ENCODE results near the gene PSMA1. TPM values are rescaled to one million over a fixed set of nuclear protein-coding genes. Genes with fewer than 3 reads are reported as not detected.

Gene PSMA1
- total RNA-seq, 3 donors from 2014 or later (not counting 1 experiment from before 2014, with no cell fraction given): 143 to 176 (median 155) TPM

GRCh38 chr11:14544611-14545010, 24.4 kb upstream of the PSMA1 start:
- H3K36me3 Mint-ChIP-seq: no peaks in the 10 kb centered on the region
- ATAC-seq: peak; percentile 18 to 55 (median 28)
- H3K27ac Mint-ChIP-seq: no peak overlapping the region
- H3K4me1 Mint-ChIP-seq: peaks cover 0 to 9% of the 10 kb centered on the region in 2 donors
- no peak for DNase-seq
- no peaks in the 10 kb centered on the region for H3K36me3 ChIP-seq (ENCODE audit: control insufficient read depth, insufficient read depth, low read length)
- no peaks in the 10 kb centered on the region for H3K9me3 Mint-ChIP-seq
- WGBS (ENCODE audit: insufficient coverage): 80% methylated on average over 1 of the region's 3 CpGs
- no peaks in the 10 kb centered on the region for H3K4me1 ChIP-seq (ENCODE audit: control insufficient read depth, insufficient read depth, low read length)
- no peaks in the 10 kb centered on the region for H3K27me3 ChIP-seq (ENCODE audit: control insufficient read depth, insufficient read depth, low read length)
- no peak overlapping the region for H3K4me3 ChIP-seq (ENCODE audit: low read length)
- H3K4me3 Mint-ChIP-seq: no peak overlapping the region
- intact Hi-C loops (cut with micrococcal nuclease): no loop called here
- no peak overlapping the region for H3K27ac ChIP-seq (ENCODE audit: low read length)
- TF ChIP-seq CTCF (IDR thresholded peaks at IDR 0.05): no peak
- no peaks in the 10 kb centered on the region for H3K9me3 ChIP-seq (ENCODE audit: control insufficient read depth, insufficient read depth, low read length)
- no peaks in the 10 kb centered on the region for H3K27me3 Mint-ChIP-seq (ENCODE audit: low read depth in 2 of 2)

GRCh38 chr11:14543260-14543659, 23.1 kb upstream of the PSMA1 start:
- TF ChIP-seq CTCF (IDR thresholded peaks at IDR 0.05): no peak
- Mint-ChIP-seq H3K9me3 (no peaks in the 10 kb centered on the region), H3K27me3 (ENCODE audit: low read depth in 2 of 2) (no peaks in the 10 kb centered on the region), H3K36me3 (no peaks in the 10 kb centered on the region), H3K4me3 (no peak overlapping the region), H3K4me1 (peaks cover 0 to 9% of the 10 kb centered on the region in 2 donors), H3K27ac (no peak overlapping the region)
- no peaks in the 10 kb centered on the region for H3K36me3 ChIP-seq (ENCODE audit: control insufficient read depth, insufficient read depth, low read length)
- DNase-seq: no peak
- H3K9me3 ChIP-seq (ENCODE audit: control insufficient read depth, insufficient read depth, low read length): no peaks in the 10 kb centered on the region
- H3K27me3 ChIP-seq (ENCODE audit: control insufficient read depth, insufficient read depth, low read length): no peaks in the 10 kb centered on the region
- H3K27ac ChIP-seq (ENCODE audit: low read length): no peak overlapping the region
- intact Hi-C loops (cut with micrococcal nuclease): no loop called here
- no peak for ATAC-seq
- H3K4me1 ChIP-seq (ENCODE audit: control insufficient read depth, insufficient read depth, low read length): no peaks in the 10 kb centered on the region
- no CpG with 5 or more reads among the region's 1 CpG for WGBS (ENCODE audit: insufficient coverage)
- H3K4me3 ChIP-seq (ENCODE audit: low read length): no peak overlapping the region

DNA sequence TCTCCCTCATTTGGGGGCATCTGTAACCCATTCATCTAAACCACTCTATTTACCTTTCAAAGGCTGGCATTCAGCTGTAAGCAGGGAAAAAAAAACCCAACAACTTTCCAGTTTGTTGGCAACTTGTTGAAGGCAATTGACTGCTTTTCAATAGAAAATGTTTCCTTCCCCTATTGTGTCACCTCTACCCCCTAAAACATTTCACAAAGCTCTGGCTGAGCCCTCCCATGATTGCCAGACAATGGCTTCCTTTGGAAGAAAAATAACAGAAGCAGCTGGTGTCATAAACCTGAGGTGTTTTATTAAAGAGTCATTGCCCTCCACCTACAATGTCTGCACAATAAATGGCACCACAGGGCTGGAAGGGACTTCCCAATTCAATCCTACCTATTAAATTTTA, 22.1 kb upstream of the PSMA1 start:
- Histone ChIP-seq H3K9me3 (ENCODE audit: control insufficient read depth, insufficient read depth, low read length) (no peaks in the 10 kb centered on the region), H3K27ac (ENCODE audit: low read length) (no peak overlapping the region), H3K27me3 (ENCODE audit: control insufficient read depth, insufficient read depth, low read length) (no peaks in the 10 kb centered on the region), H3K4me3 (ENCODE audit: low read length) (no peak overlapping the region), H3K4me1 (ENCODE audit: control insufficient read depth, insufficient read depth, low read length) (no peaks in the 10 kb centered on the region), H3K36me3 (ENCODE audit: control insufficient read depth, insufficient read depth, low read length) (no peaks in the 10 kb centered on the region)
- intact Hi-C loops (cut with micrococcal nuclease): no loop called here
- DNase-seq (no peak), ATAC-seq (no peak)
- Mint-ChIP-seq H3K4me1 (peaks cover 0 to 9% of the 10 kb centered on the region in 2 donors), H3K4me3 (no peak overlapping the region), H3K27ac (no peak overlapping the region), H3K9me3 (no peaks in the 10 kb centered on the region), H3K27me3 (ENCODE audit: low read depth in 2 of 2) (no peaks in the 10 kb centered on the region), H3K36me3 (no peaks in the 10 kb centered on the region)
- TF ChIP-seq CTCF (IDR thresholded peaks at IDR 0.05): no peak

- H3K9me3 ChIP-seq (ENCODE audit: control insufficient read depth, insufficient read depth, low read length): no peaks in the 10 kb centered on the region
- no peaks in the 10 kb centered on the region for H3K4me1 ChIP-seq (ENCODE audit: control insufficient read depth, insufficient read depth, low read length)
- no peak overlapping the region for H3K4me3 ChIP-seq (ENCODE audit: low read length)
- H3K36me3 Mint-ChIP-seq: no peaks in the 10 kb centered on the region
- no peaks in the 10 kb centered on the region for H3K27me3 Mint-ChIP-seq (ENCODE audit: low read depth in 2 of 2)
- intact Hi-C loops (cut with micrococcal nuclease): no loop called here
- no peaks in the 10 kb centered on the region for H3K9me3 Mint-ChIP-seq
- no peaks in the 10 kb centered on the region for H3K36me3 ChIP-seq (ENCODE audit: control insufficient read depth, insufficient read depth, low read length)
- no peak for DNase-seq
- no peak overlapping the region for H3K4me3 Mint-ChIP-seq
- H3K4me1 Mint-ChIP-seq: peaks cover 0 to 9% of the 10 kb centered on the region in 2 donors
- no peak for ATAC-seq
- H3K27ac ChIP-seq (ENCODE audit: low read length): no peak overlapping the region
- WGBS (ENCODE audit: insufficient coverage): 91% methylated on average over 5 of the region's 6 CpGs
- peak overlapping the region in 1 of 2 donors; percentile 22 for H3K27ac Mint-ChIP-seq
- no peak for TF ChIP-seq CTCF (IDR thresholded peaks at IDR 0.05)
- no peaks in the 10 kb centered on the region for H3K27me3 ChIP-seq (ENCODE audit: control insufficient read depth, insufficient read depth, low read length)
Observed at GRCh38 chr11:14541192-14541947, 21.2 kb upstream of the PSMA1 start.
